Epithelial cell of esophagus (primary cell): ENCODE data around the gene TNNT2.

Source experiments
- DNase-seq: peaks from one replicate; pipeline ENCODE4 v3.0.0; 2010; ENCODE audit warnings: low read depth
- H3K4me3 ChIP-seq: 2 replicates; pipeline ENCODE4 v1.5.1; 2011; ENCODE audit warnings: mild to moderate bottlenecking, low read length, control low read depth
- CTCF ChIP-seq: IDR thresholded peaks from 2 replicates; pipeline ENCODE4 v1.5.1; 2011; ENCODE audit warnings: low read depth, mild to moderate bottlenecking, low read length, control low read depth, inconsistent platforms; ENCODE audit not compliant: insufficient read depth; ENCODE audit errors: missing control alignments

TNNT2 gene

GRCh38 chr1:201345081-201345355 lies 32.5 kb downstream of the TNNT2 start:
- no peak for TF ChIP-seq CTCF
- no peak overlapping the region for H3K4me3 ChIP-seq
- no peak for DNase-seq

- DNase-seq = peak; percentile 79
- H3K4me3 ChIP-seq = no peak overlapping the region
- TF ChIP-seq CTCF = no peak
Measured at GRCh38 chr1:201344206-201345080, 33.0 kb downstream of the TNNT2 start.

GRCh38 chr1:201341377-201341776 lies 36.1 kb downstream of the TNNT2 start:
- no peak for DNase-seq
- no peak for TF ChIP-seq CTCF
- H3K4me3 ChIP-seq = no peak overlapping the region

GRCh38 chr1:201336711-201337450 lies 40.6 kb downstream of the TNNT2 start:
- no peak overlapping the region for H3K4me3 ChIP-seq
- peak; percentile 42 for DNase-seq
- no peak for TF ChIP-seq CTCF

GRCh38 chr1:201335901-201336300 lies 41.6 kb downstream of the TNNT2 start:
- TF ChIP-seq CTCF = no peak
- no peak for DNase-seq
- H3K4me3 ChIP-seq = no peak overlapping the region

- no peak for TF ChIP-seq CTCF
- H3K4me3 ChIP-seq = no peak overlapping the region
- peak; percentile 89 for DNase-seq
Measured at GRCh38 chr1:201335174-201335870, 42.2 kb downstream of the TNNT2 start.
